Testis (tissue), 2 donors: Measurements from ENCODE around the gene ZEB2.

Source experiments
- POLR2A ChIP-seq: fragments of 450-650 bp; IDR thresholded peaks from one replicate; pipeline ENCODE4 v1.6.1; 2017; ENCODE audit warnings: antibody characterized with exemption, mild to moderate bottlenecking, moderate library complexity
- TF ChIP-seq, protein P1 (sequence below), 3 experiments: fragments of 450-650 bp in 2 of 3; fragments of 200-600 bp in 1 of 3; sonication (generic) in 1 of 3; IDR thresholded peaks; one replicate each; pipeline ENCODE4 v1.5.1; 2016 to 2019; ENCODE audit warnings: antibody characterized with exemption in 3 of 3, mild to moderate bottlenecking in 2 of 3, moderate library complexity in 1 of 3

- no peak for TF ChIP-seq POLR2A
- TF ChIP-seq, protein P1, sequence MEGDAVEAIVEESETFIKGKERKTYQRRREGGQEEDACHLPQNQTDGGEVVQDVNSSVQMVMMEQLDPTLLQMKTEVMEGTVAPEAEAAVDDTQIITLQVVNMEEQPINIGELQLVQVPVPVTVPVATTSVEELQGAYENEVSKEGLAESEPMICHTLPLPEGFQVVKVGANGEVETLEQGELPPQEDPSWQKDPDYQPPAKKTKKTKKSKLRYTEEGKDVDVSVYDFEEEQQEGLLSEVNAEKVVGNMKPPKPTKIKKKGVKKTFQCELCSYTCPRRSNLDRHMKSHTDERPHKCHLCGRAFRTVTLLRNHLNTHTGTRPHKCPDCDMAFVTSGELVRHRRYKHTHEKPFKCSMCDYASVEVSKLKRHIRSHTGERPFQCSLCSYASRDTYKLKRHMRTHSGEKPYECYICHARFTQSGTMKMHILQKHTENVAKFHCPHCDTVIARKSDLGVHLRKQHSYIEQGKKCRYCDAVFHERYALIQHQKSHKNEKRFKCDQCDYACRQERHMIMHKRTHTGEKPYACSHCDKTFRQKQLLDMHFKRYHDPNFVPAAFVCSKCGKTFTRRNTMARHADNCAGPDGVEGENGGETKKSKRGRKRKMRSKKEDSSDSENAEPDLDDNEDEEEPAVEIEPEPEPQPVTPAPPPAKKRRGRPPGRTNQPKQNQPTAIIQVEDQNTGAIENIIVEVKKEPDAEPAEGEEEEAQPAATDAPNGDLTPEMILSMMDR (IDR thresholded peaks at IDR 0.05), result no peak
Observed at GRCh38 chr2:144548532-144549191, 28.7 kb upstream of the ZEB2 start.
